Esophagus (tissue), 2 donors: ENCODE data around the gene SFXN5. TPM values are rescaled to one million over a fixed set of nuclear protein-coding genes. Genes with fewer than 3 reads are reported as not detected.
"Not testable (repeated sequence)": the region's sequence is repeated elsewhere in the genome, so short reads cannot be mapped to it uniquely, and the experiment has no call there.

Experiments
- H3K27ac ChIP-seq, 2 donors: one replicate each; pipeline ENCODE4 v1.5.1; 2013; ENCODE audit warnings: low read depth in 2 of 2, mild to moderate bottlenecking in 2 of 2, inconsistent platforms in 1 of 2, low read length in 1 of 2, moderate library complexity in 1 of 2
- H3K27me3 ChIP-seq, 2 donors: one replicate each; pipeline ENCODE4 v1.6.1; 2013; ENCODE audit warnings: low read length in 2 of 2, control low read depth in 1 of 2, mild to moderate bottlenecking in 1 of 2; ENCODE audit not compliant: insufficient read depth in 2 of 2, control insufficient read depth in 1 of 2
- H3K36me3 ChIP-seq, 2 donors: one replicate each; pipeline ENCODE4 v1.6.1; 2013; ENCODE audit warnings: low read length in 1 of 2; ENCODE audit not compliant: control insufficient read depth in 2 of 2, insufficient read depth in 2 of 2
- H3K4me1 ChIP-seq, 2 donors: one replicate each; pipeline ENCODE4 v1.6.1; 2013; ENCODE audit warnings: low read length in 1 of 2; ENCODE audit not compliant: control insufficient read depth in 2 of 2, insufficient read depth in 2 of 2
- H3K4me3 ChIP-seq, 2 donors: one replicate each; pipeline ENCODE4 v1.5.1; 2013; ENCODE audit warnings: low read length in 2 of 2, mild to moderate bottlenecking in 2 of 2, low read depth in 1 of 2, moderate library complexity in 1 of 2
- H3K9me3 ChIP-seq, 2 donors: one replicate each; pipeline ENCODE4 v1.6.1; 2013; ENCODE audit warnings: mild to moderate bottlenecking in 2 of 2, low read depth in 1 of 2, low read length in 1 of 2, moderate library complexity in 1 of 2; ENCODE audit not compliant: control insufficient read depth in 2 of 2, insufficient read depth in 1 of 2
- WGBS, 2 donors: extraction: QIAGEN DNeasy Blood & Tissue Kit; methylation state at CpG; one replicate each; pipeline ENCODE4 v1.1.7; 2013; 5-methylcytosine and 5-hydroxymethylcytosine counted together
- polyA plus RNA-seq, 2 donors: library from polyadenylated mRNA; stranded (reverse); fragments of 200-250 nt; gene quantifications; one replicate each; pipeline ENCODE4 v1.2.3, GENCODE V29; 2013
- donor health status: healthy with polysubstance abuse.
- donor health status: Bipolar disorder and iron deficiency.

The SFXN5 gene
- polyA plus RNA-seq, 2 donors = 4.2 to 6.6 TPM

- peak overlapping the region; percentile 95 to 96 for H3K27ac ChIP-seq
- H3K36me3 ChIP-seq = peaks cover 0 to 10% of the 10 kb centered on the region in 2 donors
- H3K4me1 ChIP-seq = peaks cover 5 to 12% of the 10 kb centered on the region in 2 donors
- WGBS, 2 donors = 0% methylated on average over 60 to 83 of the region's 83 CpGs
- H3K9me3 ChIP-seq = no peaks in the 10 kb centered on the region
- peak overlapping the region; percentile 64 to 94 for H3K4me3 ChIP-seq
- no peaks in the 10 kb centered on the region for H3K27me3 ChIP-seq
Measured at GRCh38 chr2:73070643-73071359, 711 bp downstream of the SFXN5 start.

GRCh38 chr2:73069855-73070642, 1.5 kb downstream of the SFXN5 start:
- Histone ChIP-seq H3K27me3 (no peaks in the 10 kb centered on the region), H3K4me1 (peaks cover 5 to 12% of the 10 kb centered on the region in 2 donors), H3K9me3 (no peaks in the 10 kb centered on the region), H3K36me3 (peaks cover 0 to 4% of the 10 kb centered on the region in 2 donors), H3K27ac (peak overlapping the region; percentile 95 to 96), H3K4me3 (peak overlapping the region; percentile 64 to 94)
- 15 to 17% methylated on average over 29 of the region's 29 CpGs for WGBS, 2 donors

- H3K27ac ChIP-seq = no peak overlapping the region
- no peaks in the 10 kb centered on the region for H3K27me3 ChIP-seq
- peaks cover 5 to 16% of the 10 kb centered on the region in 2 donors for H3K4me1 ChIP-seq
- no peaks in the 10 kb centered on the region for H3K9me3 ChIP-seq
- no peaks in the 10 kb centered on the region for H3K36me3 ChIP-seq
- 68 to 69% methylated on average over 7 of the region's 7 CpGs for WGBS, 2 donors
- peak overlapping the region in 1 of 2 donors; percentile 64 for H3K4me3 ChIP-seq
Measured at GRCh38 chr2:73069041-73069854, 2.3 kb downstream of the SFXN5 start.

GRCh38 chr2:73068147-73068546, 3.4 kb downstream of the SFXN5 start:
- Histone ChIP-seq H3K27ac (peak overlapping the region in 1 of 2 donors; percentile 65), H3K36me3 (no peaks in the 10 kb centered on the region), H3K27me3 (no peaks in the 10 kb centered on the region), H3K9me3 (no peaks in the 10 kb centered on the region), H3K4me3 (no peak overlapping the region), H3K4me1 (peaks cover 9 to 16% of the 10 kb centered on the region in 2 donors)
- 62 to 71% methylated on average over 2 of the region's 2 CpGs for WGBS, 2 donors

GRCh38 chr2:73067043-73067442, 4.5 kb downstream of the SFXN5 start:
- Histone ChIP-seq H3K27me3 (no peaks in the 10 kb centered on the region), H3K4me1 (peaks cover 9 to 16% of the 10 kb centered on the region in 2 donors), H3K9me3 (no peaks in the 10 kb centered on the region), H3K27ac (no peak overlapping the region), H3K36me3 (no peaks in the 10 kb centered on the region), H3K4me3 (no peak overlapping the region)
- 93% methylated on average over 2 of the region's 2 CpGs for WGBS, 2 donors

- 95 to 98% methylated on average over 5 of the region's 5 CpGs for WGBS, 2 donors
- H3K4me1 ChIP-seq = peaks cover 9 to 16% of the 10 kb centered on the region in 2 donors
Measured at GRCh38 chr2:73065070-73065469, 6.4 kb downstream of the SFXN5 start.

GRCh38 chr2:73063909-73064875, 7.3 kb downstream of the SFXN5 start:
- Histone ChIP-seq H3K36me3 (no peaks in the 10 kb centered on the region), H3K4me3 (no peak overlapping the region), H3K27ac (peak overlapping the region; percentile 52 to 80), H3K27me3 (no peaks in the 10 kb centered on the region), H3K9me3 (no peaks in the 10 kb centered on the region), H3K4me1 (peaks cover 7 to 10% of the 10 kb centered on the region in 2 donors)
- 60 to 68% methylated on average over 8 of the region's 8 CpGs for WGBS, 2 donors

More at GRCh38 chr2:73065070-73065469, 6.4 kb downstream of the SFXN5 start:
- not testable (repeated sequence) for H3K27ac ChIP-seq, H3K27me3 ChIP-seq, H3K9me3 ChIP-seq, H3K4me3 ChIP-seq, H3K36me3 ChIP-seq

- H3K4me1 ChIP-seq = peaks cover 3 to 8% of the 10 kb centered on the region in 2 donors
- no peaks in the 10 kb centered on the region for H3K27me3 ChIP-seq
- no peak overlapping the region for H3K27ac ChIP-seq
- no peaks in the 10 kb centered on the region for H3K9me3 ChIP-seq
- 78 to 81% methylated on average over 4 of the region's 4 CpGs for WGBS, 2 donors
- no peak overlapping the region for H3K4me3 ChIP-seq
- peaks cover 0 to 5% of the 10 kb centered on the region in 2 donors for H3K36me3 ChIP-seq
Measured at GRCh38 chr2:73063472-73063871, 8.0 kb downstream of the SFXN5 start.
